HG02981 (cell line): ENCODE measurements around the gene CYP3A7.
"Not testable (repeated sequence)": the region's sequence is repeated elsewhere in the genome, so short reads cannot be mapped to it uniquely, and the experiment has no call there.

Experiments
- ATAC-seq: cut with Tn5 transposase; IDR thresholded peaks from one replicate; pipeline ENCODE4 v1.9.1; 2021; ENCODE audit warnings: mild to moderate bottlenecking, moderate library complexity; ENCODE audit not compliant: unreplicated experiment

CYP3A7 gene

DNA sequence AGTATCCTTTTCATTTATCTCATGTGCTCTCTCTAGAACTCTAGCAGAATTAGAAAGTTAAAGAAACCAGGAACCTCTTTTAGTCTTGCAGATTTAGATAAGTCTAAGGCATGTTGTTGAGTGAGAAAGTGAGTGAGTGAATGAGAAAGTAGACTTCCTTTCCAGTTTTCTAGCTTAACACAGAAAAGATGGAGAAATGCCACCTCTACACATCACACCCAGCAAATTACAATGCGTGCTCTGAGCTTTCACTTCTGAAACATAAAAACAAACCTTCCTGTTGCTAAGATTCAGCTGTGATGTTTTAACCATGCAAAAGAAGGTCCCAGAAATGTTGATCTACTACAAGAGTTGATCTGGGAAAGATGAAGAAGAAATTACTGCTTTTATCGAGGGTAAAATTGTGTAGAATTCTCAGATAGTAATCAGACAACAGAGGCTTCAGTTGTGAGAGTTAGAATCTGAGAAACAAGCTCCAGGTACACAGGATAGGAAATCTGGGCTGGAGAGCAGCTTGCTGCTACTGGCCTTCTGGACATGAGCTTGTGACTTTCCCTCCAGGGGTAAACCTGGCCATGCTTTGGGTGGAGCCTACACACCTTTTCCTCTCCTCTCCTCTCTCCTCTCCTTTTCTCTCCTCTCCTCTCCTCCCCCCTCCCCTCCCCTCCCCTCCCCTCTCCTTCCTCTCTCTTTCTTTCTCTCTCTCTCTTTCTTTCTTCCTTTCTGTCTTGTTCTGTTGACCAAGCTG, 59.8 kb downstream of the CYP3A7 start:
- no peak for ATAC-seq

DNA sequence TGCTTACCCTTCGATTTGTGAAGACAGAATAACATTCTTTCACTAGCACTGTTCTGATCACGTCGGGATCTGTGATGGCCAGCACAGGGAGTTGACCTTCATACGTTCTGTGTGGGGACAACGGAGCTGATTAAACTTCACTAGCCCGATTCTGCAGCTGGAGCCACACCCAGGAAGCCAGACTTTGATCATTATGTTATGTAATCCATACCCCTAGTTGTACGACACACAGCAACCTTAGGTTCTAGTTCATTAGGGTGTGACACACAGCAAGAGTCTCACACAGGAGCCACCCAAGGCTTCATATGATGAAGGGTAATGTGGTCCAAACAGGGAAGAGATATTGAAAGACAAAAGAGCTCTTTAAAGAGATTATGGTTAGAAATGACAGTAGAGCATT, 62.4 kb downstream of the CYP3A7 start:
- ATAC-seq, result no peak

DNA sequence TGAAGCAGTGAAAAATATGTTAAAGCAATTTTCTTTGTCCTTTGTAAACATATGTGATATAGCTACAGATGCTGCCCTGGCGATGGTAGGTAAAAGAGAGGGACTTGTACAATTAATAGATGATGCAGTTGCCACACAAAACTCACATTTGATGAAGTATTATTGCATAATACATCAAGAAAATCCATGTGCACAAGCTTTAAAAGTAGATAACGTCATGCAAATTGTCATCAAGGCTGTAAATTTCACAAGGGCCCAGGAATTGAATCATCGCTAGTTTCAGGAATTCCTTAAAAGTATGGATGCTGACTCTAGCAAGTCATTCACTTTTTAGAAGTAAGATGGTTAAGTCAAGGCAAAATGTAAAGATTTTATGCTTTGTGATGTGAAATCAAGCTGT, 65.2 kb downstream of the CYP3A7 start:
- ATAC-seq, result no peak

DNA sequence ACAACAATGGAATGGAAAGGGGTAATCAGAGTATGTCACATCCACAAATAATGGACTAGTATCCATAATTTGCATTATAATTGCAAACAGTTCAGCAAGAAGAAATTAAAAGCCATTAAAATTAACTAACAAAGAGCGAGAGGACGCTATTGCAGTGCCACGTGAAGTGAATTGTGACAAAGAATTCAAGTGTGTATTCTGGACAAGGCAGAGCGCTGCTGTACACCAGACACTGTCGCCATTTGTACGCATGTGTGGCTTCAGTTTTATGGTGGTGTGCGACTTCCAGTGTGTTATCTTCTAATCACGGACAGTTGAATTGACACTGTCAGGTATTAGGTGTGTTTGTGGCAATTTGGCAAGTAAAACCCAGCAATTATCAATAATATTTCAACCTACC, 66.5 kb downstream of the CYP3A7 start:
- no peak for ATAC-seq

DNA sequence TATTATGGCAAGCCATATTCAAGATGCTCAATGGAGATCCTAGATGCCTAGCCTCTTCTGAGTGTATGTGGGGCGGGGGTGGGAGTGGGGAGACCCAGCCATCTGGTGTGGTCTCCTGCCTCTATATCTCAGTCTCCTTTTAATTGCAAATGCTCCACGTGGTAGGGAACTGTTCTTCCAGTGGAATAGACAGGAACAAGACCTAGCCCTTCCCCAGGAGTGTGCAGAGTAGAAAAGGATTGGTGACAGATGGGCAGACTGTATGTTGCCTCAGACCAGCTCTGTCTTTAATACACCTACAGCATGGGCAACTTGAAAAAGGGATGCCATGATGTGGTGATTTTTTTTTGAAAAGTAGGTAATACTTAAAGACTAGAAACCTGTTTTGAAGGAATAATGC, 67.8 kb downstream of the CYP3A7 start:
- ATAC-seq, result no peak

DNA sequence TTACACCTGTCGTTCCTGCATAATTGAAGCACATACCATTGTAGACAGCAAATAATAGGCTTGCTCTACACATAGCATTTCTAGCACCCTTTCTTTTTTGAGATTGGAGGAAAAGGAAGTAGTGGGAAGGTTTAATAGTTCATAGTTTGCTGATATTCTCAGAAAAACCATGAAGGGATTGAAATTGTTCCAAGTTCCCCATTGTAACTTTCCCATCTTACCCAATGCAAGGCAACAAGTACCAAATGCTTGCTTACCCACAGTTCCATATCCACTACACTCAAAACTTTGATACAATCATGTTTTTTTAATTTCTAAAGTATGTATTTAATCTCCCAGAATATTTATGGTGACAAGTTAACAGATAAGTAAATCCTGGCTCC, 69.0 kb downstream of the CYP3A7 start:
- ATAC-seq, result no peak

DNA sequence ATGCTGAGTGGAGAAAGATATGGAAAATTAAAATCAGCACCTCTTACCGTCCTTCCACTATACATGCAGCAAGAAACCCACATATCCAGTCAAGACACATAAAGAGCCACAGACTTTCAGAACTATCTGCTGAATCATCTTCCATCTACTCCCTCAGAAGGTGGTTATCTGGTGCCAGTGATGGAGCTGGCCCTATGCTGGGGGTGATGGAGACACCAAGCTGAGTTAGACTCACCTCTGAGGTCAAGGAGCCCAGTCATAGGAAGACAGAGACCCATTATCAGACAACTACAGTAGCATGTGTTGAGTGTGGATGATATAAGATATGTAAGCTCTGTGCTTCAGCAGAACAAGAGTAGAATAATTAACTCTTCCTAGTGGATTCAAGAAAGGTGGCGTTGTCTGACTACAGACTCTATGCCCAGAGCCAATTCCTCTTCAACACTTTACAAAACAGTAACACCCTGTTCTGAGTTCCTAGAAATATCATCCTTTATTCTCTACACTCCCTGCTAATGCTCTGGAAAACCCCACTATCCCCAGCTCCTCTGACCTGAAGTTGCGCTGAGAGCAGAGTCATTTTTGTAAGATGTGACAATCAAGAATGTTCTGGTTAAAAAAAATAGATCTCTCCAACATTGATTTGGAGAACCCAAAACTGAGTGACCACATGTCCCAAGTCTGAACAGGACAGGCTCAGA, 69.5 kb downstream of the CYP3A7 start:
- ATAC-seq, result no peak

DNA sequence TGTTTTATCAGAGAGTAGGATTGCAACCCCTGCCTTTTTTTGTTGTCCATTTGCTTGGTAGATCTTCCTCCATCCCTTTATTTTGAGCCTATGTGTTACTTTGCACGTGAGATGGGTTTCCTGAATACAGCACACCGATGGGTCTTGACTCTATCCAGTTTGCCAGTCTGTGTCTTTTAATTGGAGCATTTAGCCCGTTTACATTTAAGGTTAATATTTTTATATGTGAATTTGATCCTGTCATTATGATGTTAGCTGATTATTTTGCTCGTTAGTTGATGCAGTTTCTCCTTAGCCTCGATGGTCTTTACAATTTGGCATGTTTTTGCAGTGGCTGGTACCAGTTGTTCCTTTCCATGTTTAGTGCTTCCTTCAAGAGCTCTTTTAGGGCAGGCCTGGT, 77.1 kb downstream of the CYP3A7 start:
- not testable (repeated sequence) for ATAC-seq
